ENCODE measurements around the gene ZNF705A.
"Not testable (repeated sequence)": the region's sequence is repeated elsewhere in the genome, so short reads cannot be mapped to it uniquely, and the experiment has no call there.

DNA sequence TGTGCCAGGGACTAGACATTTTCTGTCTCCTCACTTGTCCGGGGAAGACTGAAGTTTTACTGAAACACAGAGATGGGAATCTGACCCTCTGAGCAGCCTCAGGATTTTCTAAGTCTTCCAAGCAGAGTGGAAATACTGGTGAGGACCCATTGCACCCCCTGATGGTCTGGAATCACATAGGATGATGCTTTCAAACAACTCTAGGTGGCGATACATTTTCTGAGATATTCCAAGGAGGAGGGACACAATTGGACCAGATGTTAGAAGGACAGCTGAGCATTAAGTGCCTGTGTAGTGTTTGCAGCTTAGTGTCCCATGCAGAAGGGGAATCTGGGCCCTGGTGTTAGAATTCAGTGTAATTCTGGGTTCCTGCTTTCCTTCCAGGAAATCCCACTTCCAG lies 31.3 kb downstream of the ZNF705A start:
- TF ChIP-seq, protein P1, sequence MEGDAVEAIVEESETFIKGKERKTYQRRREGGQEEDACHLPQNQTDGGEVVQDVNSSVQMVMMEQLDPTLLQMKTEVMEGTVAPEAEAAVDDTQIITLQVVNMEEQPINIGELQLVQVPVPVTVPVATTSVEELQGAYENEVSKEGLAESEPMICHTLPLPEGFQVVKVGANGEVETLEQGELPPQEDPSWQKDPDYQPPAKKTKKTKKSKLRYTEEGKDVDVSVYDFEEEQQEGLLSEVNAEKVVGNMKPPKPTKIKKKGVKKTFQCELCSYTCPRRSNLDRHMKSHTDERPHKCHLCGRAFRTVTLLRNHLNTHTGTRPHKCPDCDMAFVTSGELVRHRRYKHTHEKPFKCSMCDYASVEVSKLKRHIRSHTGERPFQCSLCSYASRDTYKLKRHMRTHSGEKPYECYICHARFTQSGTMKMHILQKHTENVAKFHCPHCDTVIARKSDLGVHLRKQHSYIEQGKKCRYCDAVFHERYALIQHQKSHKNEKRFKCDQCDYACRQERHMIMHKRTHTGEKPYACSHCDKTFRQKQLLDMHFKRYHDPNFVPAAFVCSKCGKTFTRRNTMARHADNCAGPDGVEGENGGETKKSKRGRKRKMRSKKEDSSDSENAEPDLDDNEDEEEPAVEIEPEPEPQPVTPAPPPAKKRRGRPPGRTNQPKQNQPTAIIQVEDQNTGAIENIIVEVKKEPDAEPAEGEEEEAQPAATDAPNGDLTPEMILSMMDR (IDR thresholded peaks at IDR 0.05) = not testable (repeated sequence)
- not testable (repeated sequence) for TF ChIP-seq POLR2A (IDR thresholded peaks at IDR 0.05)

Data from right lobe of liver (tissue), 4 donors.